Measurements from ENCODE around the gene TTLL4.

DNA sequence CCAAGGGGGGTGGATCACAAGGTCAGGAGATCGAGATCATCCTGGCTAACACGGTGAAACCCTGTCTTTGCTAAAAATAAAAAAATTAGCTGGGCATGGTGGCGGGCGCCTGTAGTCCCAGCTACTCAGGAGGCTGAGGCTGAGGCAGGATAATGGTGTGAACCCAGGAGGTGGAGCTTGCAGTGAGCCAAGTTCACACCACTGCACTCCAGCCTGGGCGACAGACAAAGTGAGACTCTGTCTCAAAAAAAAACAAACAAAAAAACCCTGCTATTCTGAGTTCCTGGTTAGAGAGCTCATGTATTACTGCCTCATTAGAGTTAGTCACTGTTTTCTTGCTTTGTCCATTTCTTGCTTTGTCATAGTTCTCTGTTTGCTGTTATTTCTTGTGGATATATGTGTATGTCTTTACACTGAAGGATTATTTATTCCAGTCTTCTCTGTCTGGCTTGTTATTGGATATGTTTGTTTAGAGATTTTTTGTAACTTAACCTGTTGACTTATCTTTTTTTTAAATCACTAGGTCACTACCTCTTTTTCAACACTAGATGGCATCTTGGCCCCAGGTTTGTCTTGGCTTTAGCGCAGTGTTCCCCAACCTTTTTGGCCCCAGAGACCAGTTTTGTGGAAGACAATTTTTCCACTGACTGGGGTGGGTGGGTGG lies 17.0 kb downstream of the TTLL4 start:
- TF ChIP-seq, protein P1, sequence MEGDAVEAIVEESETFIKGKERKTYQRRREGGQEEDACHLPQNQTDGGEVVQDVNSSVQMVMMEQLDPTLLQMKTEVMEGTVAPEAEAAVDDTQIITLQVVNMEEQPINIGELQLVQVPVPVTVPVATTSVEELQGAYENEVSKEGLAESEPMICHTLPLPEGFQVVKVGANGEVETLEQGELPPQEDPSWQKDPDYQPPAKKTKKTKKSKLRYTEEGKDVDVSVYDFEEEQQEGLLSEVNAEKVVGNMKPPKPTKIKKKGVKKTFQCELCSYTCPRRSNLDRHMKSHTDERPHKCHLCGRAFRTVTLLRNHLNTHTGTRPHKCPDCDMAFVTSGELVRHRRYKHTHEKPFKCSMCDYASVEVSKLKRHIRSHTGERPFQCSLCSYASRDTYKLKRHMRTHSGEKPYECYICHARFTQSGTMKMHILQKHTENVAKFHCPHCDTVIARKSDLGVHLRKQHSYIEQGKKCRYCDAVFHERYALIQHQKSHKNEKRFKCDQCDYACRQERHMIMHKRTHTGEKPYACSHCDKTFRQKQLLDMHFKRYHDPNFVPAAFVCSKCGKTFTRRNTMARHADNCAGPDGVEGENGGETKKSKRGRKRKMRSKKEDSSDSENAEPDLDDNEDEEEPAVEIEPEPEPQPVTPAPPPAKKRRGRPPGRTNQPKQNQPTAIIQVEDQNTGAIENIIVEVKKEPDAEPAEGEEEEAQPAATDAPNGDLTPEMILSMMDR (IDR thresholded peaks at IDR 0.05; ENCODE audit: low read depth, low read length, poor library complexity, severe bottlenecking), result peak; percentile 49
- no peak for TF ChIP-seq EZH2phosphoT487 (IDR thresholded peaks at IDR 0.05; ENCODE audit: borderline replicate concordance, low read length)
